HG03103 (cell line): ENCODE measurements around the gene TSPAN1.
A peak's percentile ranks its signal among the peaks of the same experiment; 100 is the strongest.
"Not testable (repeated sequence)": the region's sequence is repeated elsewhere in the genome, so short reads cannot be mapped to it uniquely, and the experiment has no call there.

Experiments used
- ATAC-seq: cut with Tn5 transposase; IDR thresholded peaks from one replicate; pipeline ENCODE4 v1.9.1; 2021; ENCODE audit warnings: low read depth; ENCODE audit not compliant: unreplicated experiment

Gene TSPAN1

DNA sequence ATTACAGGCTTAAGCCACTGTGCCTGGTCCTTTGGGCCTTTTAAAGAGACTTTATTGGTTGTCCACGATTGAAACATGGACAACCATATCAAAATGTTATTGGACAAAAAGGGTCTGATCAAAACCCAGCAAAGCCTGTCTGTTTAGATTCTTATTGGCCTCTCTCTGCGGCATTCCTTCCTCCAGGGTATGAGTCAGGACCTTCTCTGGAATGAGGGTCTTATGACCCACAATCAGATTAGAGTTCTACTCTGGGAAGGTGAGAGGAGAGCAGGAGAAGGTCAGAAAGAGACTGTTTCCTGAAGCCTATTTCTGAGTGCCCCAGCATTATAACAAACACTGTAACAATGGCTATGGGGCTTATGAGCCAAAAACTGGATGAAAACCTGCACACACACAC, 36.2 kb downstream of the TSPAN1 start:
- ATAC-seq: no peak

- no peak for ATAC-seq
These were observed 40.6 kb downstream of the TSPAN1 start for GRCh38 chr1:46215504-46215903.

DNA sequence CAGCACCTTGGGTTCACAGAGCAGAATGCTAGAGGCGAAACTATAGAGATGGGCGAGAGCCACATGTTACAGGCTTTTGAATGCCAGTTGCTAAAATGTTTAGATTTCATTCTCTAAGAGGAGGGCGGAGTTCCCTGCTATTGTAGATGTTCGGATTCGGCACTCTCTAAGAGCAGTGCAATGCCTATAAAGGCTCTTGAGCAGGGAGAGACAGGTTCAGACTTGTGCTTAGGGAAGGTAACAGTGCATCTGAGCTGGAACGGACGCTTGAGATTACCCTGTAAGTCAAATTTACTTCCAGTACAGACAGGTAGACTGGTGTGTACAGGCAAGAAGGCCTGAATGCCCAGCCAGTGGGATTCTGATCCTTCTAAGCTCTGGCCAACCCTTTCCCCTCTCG, 43.6 kb downstream of the TSPAN1 start:
- ATAC-seq: no peak

DNA sequence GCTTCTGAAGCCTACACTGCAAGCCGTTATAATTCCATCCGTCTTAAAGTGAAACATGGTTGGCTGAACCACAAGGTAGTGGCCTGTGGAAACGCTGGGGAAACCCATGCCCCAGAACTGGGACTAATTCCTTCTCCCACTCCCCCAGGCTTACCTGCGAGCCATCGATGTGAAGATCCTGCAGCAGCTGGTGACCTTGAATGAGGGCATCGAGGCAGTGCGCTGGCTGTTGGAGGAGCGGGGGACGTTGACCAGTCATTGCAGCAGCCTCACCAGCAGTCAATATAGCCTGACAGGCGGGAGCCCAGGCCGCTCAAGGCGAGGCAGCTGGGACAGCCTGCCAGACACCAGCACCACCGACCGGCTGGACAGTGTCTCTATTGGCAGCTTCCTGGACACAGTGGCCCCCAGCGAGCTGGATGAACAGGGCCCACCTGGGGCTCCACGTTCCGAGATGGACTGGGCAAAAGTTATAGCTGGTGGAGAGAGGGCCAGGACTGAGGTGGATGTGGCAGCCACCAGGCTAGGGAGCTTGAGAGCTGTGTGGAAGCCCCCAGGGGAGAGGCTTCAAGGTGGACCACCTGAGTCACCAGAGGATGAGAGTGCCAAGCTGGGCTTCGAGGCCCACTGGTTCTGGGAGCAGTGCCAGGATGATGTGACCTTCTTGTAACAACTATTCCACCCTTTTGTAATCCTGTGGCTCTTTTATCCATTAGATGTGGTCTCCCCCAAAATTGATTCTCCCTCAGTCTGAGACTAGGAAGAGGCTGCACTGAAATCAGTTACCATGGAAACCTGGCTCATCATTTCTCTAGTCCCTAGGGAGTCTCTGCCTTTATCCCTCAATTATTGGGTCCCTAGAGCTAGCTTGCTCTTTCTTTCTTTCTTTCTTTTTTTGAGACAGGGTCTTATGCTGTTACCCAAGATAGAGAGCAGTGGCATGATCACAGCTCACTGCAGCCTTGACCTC, 44.9 kb downstream of the TSPAN1 start:
- ATAC-seq: no peak

DNA sequence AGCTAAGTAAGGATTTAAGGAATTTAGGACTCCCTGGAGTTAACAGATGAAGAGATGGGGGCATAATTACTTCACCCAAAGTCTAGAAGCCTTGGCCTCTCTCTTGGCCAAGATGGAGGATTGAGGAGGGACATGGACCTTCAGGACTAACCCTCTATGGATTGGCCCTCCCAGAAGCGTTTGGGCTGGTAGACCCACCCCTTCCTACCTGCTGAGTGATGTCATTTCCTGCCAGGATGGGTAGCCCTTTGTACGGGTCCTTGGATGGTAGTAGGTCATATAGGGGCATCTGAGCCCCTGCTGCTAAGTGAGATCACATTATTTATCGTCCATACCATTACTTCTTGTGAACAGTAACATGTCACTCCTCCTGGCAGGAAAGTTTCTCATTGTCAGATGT, 45.9 kb downstream of the TSPAN1 start:
- ATAC-seq: no peak

GRCh38 chr1:46221749-46222148, 46.9 kb downstream of the TSPAN1 start:
- ATAC-seq: no peak

GRCh38 chr1:46223055-46223454, 48.2 kb downstream of the TSPAN1 start:
- ATAC-seq: not testable (repeated sequence)

- ATAC-seq: peak; percentile 65
These were observed 48.6 kb downstream of the TSPAN1 start for GRCh38 chr1:46223472-46223943.

GRCh38 chr1:46224966-46225365, 50.1 kb downstream of the TSPAN1 start:
- ATAC-seq: no peak

- ATAC-seq: not testable (repeated sequence)
These were observed 56.3 kb downstream of the TSPAN1 start for GRCh38 chr1:46231231-46231630.
